SK-N-SH treated with all-trans-retinoic acid at 6 μM for 48 hours (cell line): ENCODE results near the gene KCNMA1.

Source experiments
- ATAC-seq: fragments of 200-7000 bp; cut with Tn5 transposase; 3 replicates; pipeline ENCODE4 v1.9.1; 2020; ENCODE audit warnings: mild to moderate bottlenecking, moderate library complexity
- ARNTL ChIP-seq: fragments of 450-650 bp; formaldehyde crosslinking; IDR thresholded peaks from 2 replicates; pipeline ENCODE4 v1.5.0; 2020; ENCODE audit warnings: low read depth, mild to moderate bottlenecking, moderate library complexity, borderline replicate concordance
- BACH2 ChIP-seq: fragments of 250-450 bp; sonication (Bioruptor Pico); IDR thresholded peaks from 2 replicates; pipeline ENCODE4 v1.9.0; 2021; ENCODE audit warnings: mild to moderate bottlenecking, borderline replicate concordance
- CSDC2 ChIP-seq: fragments of 250-450 bp; sonication (Bioruptor Pico); IDR thresholded peaks from 2 replicates; pipeline ENCODE4 v1.5.0; 2020; ENCODE audit warnings: mild to moderate bottlenecking, moderate library complexity
- ESRRG ChIP-seq: fragments of 250-450 bp; sonication (Bioruptor Pico); IDR thresholded peaks from 2 replicates; pipeline ENCODE4 v1.6.1; 2021; ENCODE audit warnings: mild to moderate bottlenecking
- GLIS3 ChIP-seq: fragments of 250-450 bp; sonication (Bioruptor Pico); IDR thresholded peaks from 2 replicates; pipeline ENCODE4 v1.5.0; 2020; ENCODE audit warnings: mild to moderate bottlenecking, moderate library complexity
- OSR1 ChIP-seq: fragments of 250-450 bp; sonication (Bioruptor Pico); IDR thresholded peaks from 2 replicates; pipeline ENCODE4 v1.8.0; 2022; ENCODE audit warnings: moderate library complexity, mild to moderate bottlenecking, inconsistent platforms
- PATZ1 ChIP-seq: fragments of 250-450 bp; sonication (Bioruptor Pico); IDR thresholded peaks from 2 replicates; pipeline ENCODE4 v1.8.0; 2020; ENCODE audit warnings: mild to moderate bottlenecking, moderate library complexity, borderline replicate concordance
- POU6F1 ChIP-seq: fragments of 250-450 bp; sonication (Bioruptor Pico); IDR thresholded peaks from 2 replicates; pipeline ENCODE4 v1.8.0; 2021; ENCODE audit warnings: low read depth, mild to moderate bottlenecking, moderate library complexity, borderline replicate concordance
- PPARA ChIP-seq: fragments of 250-450 bp; sonication (Bioruptor Pico); IDR thresholded peaks from 2 replicates; pipeline ENCODE4 v1.5.0; 2020; ENCODE audit warnings: mild to moderate bottlenecking, borderline replicate concordance
- RARB ChIP-seq: fragments of 250-450 bp; sonication (Bioruptor Pico); IDR thresholded peaks from 2 replicates; pipeline ENCODE4 v1.8.0; 2021; ENCODE audit warnings: mild to moderate bottlenecking, moderate library complexity
- SNAI2 ChIP-seq: fragments of 250-450 bp; sonication (Bioruptor Pico); IDR thresholded peaks from 2 replicates; pipeline ENCODE4 v1.5.0; 2020; ENCODE audit warnings: mild to moderate bottlenecking, moderate library complexity
- TCF4 ChIP-seq: fragments of 250-450 bp; sonication (Bioruptor Pico); IDR thresholded peaks from 2 replicates; pipeline ENCODE4 v1.8.0; 2021; ENCODE audit warnings: mild to moderate bottlenecking, moderate library complexity, borderline replicate concordance
- TOX ChIP-seq: fragments of 250-450 bp; sonication (Bioruptor Pico); IDR thresholded peaks from 2 replicates; pipeline ENCODE4 v1.8.0; 2021; ENCODE audit warnings: mild to moderate bottlenecking, moderate library complexity, borderline replicate concordance
- TSHZ2 ChIP-seq: fragments of 250-450 bp; sonication (Bioruptor Pico); IDR thresholded peaks from 2 replicates; pipeline ENCODE4 v1.5.0; 2020; ENCODE audit warnings: mild to moderate bottlenecking, moderate library complexity
- ZC3H10 ChIP-seq: fragments of 250-450 bp; sonication (Bioruptor Pico); IDR thresholded peaks from 2 replicates; pipeline ENCODE4 v1.5.1; 2021; ENCODE audit warnings: mild to moderate bottlenecking, moderate library complexity
- ZFP3 ChIP-seq: fragments of 250-450 bp; sonication (Bioruptor Pico); IDR thresholded peaks from 2 replicates; pipeline ENCODE4 v1.5.0; 2020; ENCODE audit warnings: mild to moderate bottlenecking, moderate library complexity
- ZFP30 ChIP-seq: fragments of 450-650 bp; formaldehyde crosslinking; IDR thresholded peaks from 2 replicates; pipeline ENCODE4 v1.5.0; 2022; ENCODE audit warnings: mild to moderate bottlenecking, moderate library complexity
- ZNF565 ChIP-seq: fragments of 450-650 bp; formaldehyde crosslinking; conservative IDR thresholded peaks from 2 replicates; pipeline ENCODE4 v1.5.0; 2020; ENCODE audit warnings: low read depth, mild to moderate bottlenecking, moderate library complexity
- ZNF70 ChIP-seq: fragments of 450-650 bp; formaldehyde crosslinking; IDR thresholded peaks from 2 replicates; pipeline ENCODE4 v1.5.0; 2020; ENCODE audit warnings: mild to moderate bottlenecking, moderate library complexity
- ZNF8 ChIP-seq: fragments of 450-650 bp; formaldehyde crosslinking; IDR thresholded peaks from 2 replicates; pipeline ENCODE4 v1.5.0; 2020; ENCODE audit warnings: mild to moderate bottlenecking, moderate library complexity

KCNMA1 gene

DNA sequence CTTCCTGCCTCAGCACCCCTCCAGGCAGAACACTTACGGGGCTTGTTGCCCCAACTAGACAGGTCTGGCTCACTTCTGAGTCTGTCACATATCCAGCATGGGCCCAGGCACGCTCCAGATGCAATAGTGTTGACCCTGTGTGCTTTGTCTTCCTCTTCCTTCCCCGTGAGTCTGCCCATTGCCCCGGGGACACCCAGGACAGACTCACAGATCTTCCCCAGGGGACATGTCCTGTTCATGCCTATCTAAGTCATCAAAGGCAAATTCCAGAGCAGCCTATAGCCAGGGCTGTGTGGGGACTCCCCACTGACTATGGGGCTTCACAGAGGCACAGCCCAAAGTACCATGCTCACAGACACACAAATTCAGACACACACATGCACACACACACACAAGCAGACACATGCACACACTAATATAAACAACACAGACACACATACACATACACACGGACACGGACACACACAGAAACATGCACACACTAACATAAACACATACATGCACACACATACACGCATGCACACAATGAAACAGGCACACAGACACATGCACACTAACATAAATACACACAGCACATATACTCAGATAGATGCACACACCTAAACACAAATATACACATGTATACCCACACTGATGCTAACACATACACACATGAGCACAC is 175.8 kb downstream of the KCNMA1 start:
- ATAC-seq = no peak
- no peak for TF ChIP-seq TSHZ2
- no peak for TF ChIP-seq TOX (CRISPR knock-in tag)
- no peak for TF ChIP-seq GLIS3
- no peak for TF ChIP-seq ZNF70
- no peak for TF ChIP-seq PPARA
- no peak for TF ChIP-seq POU6F1 (CRISPR knock-in tag)
- no peak for TF ChIP-seq BACH2 (CRISPR knock-in tag)
- no peak for TF ChIP-seq ESRRG (CRISPR knock-in tag)
- TF ChIP-seq ZNF8 (CRISPR knock-in tag) = no peak
- no peak for TF ChIP-seq ZC3H10 (CRISPR knock-in tag)
- TF ChIP-seq ZFP30 (CRISPR knock-in tag) = no peak
- no peak for TF ChIP-seq SNAI2 (CRISPR knock-in tag)

- TF ChIP-seq GLIS3 = no peak
- no peak for TF ChIP-seq SNAI2 (CRISPR knock-in tag)
- TF ChIP-seq ARNTL (CRISPR knock-in tag) = no peak
- no peak for TF ChIP-seq PATZ1
- no peak for TF ChIP-seq ZNF70
- TF ChIP-seq OSR1 (CRISPR knock-in tag) = no peak
- TF ChIP-seq ZC3H10 (CRISPR knock-in tag) = no peak
- TF ChIP-seq RARB = no peak
- ATAC-seq = no peak
Observed at GRCh38 chr10:77459905-77460304, 177.7 kb downstream of the KCNMA1 start.

- peak; percentile 18; the same call in 2 of the 3 replicates for ATAC-seq
- TF ChIP-seq PPARA (no peak), ZNF8 (CRISPR knock-in tag) (no peak), SNAI2 (CRISPR knock-in tag) (no peak), ZC3H10 (CRISPR knock-in tag) (no peak), ESRRG (CRISPR knock-in tag) (no peak), TSHZ2 (no peak), ARNTL (CRISPR knock-in tag) (no peak), TOX (CRISPR knock-in tag) (no peak), ZNF70 (no peak), GLIS3 (no peak), TCF4 (CRISPR knock-in tag) (no peak), ZNF565 (CRISPR knock-in tag) (no peak), ZFP3 (CRISPR knock-in tag) (no peak), CSDC2 (CRISPR knock-in tag) (no peak), POU6F1 (CRISPR knock-in tag) (no peak)
Observed at GRCh38 chr10:77458986-77459590, 178.5 kb downstream of the KCNMA1 start.
